GM21825 (cell line): Measurements from ENCODE around the gene KIR3DL2.
"Not testable (repeated sequence)": the region's sequence is repeated elsewhere in the genome, so short reads cannot be mapped to it uniquely, and the experiment has no call there.

Source experiments
- ATAC-seq: cut with Tn5 transposase; IDR thresholded peaks from one replicate; pipeline ENCODE4 v1.9.1; 2021; ENCODE audit warnings: mild to moderate bottlenecking, moderate library complexity; ENCODE audit not compliant: unreplicated experiment

The KIR3DL2 gene

DNA sequence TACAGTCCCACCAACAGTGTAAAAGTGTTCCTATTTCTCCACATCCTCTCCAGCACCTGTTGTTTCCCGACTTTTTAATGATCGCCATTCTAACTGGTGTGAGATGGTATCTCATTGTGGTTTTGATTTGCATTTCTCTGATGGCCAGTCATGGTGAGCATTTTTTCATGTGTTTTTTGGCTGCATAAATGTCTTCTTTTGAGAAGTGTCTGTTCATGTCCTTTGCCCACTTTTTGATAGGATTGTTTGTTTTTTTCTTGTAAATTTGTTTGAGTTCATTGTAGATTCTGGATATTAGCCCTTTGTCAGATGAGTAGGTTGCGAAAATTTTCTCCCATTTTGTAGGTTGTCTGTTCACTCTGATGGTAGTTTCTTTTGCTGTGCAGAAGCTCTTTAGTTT is 13.2 kb downstream of the KIR3DL2 start:
- ATAC-seq: not testable (repeated sequence)

DNA sequence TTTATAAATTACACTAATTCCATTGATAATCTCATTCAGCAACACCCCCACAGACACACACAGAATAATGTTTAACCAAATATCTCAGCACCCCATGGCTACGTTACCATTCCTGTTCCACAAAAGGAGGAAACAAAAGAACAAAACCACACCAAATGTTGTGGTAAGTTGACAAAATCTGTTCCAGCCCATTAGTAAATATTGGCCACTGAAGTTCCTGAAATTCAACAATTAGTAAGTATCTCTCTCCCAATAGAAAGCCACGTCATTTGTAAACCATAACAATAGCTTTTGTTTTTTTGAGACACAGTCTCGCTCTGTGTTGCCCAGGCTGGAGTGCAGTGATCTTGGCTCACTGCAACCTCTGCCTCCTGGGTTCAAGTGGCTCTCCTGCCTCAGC is 21.5 kb downstream of the KIR3DL2 start:
- ATAC-seq: no peak

GRCh38 chr19:54873990-54874389 is 23.7 kb downstream of the KIR3DL2 start, which contains the start of gene FCAR:
Gene FCAR (plus strand): TSS chr19:54874235. CDS start chr19:54874290, 55 bp downstream.
- ATAC-seq: no peak

DNA sequence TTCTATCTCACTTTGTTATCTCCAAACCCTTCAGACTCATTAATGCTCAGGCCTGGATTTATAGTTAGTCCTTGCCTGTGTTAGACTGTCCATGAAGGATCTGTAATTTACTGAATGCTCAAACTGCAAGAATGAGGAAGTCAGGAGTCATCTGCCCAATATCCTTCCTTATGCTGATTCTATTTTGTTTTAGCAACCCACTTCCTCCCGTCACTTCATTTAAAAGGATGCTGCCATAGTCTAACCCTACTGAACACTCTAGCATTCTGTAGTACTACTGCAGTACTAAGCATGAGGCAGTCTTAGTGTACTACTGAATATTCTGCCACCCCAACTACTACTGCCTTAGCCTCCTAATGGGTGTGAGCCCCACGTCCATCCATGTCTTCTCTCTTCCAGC is 25.3 kb downstream of the KIR3DL2 start:
- ATAC-seq: no peak

- no peak for ATAC-seq
These were observed 27.2 kb downstream of the KIR3DL2 start for GRCh38 chr19:54877471-54877870.

GRCh38 chr19:54881884-54882283 is 31.6 kb downstream of the KIR3DL2 start:
- ATAC-seq: no peak

DNA sequence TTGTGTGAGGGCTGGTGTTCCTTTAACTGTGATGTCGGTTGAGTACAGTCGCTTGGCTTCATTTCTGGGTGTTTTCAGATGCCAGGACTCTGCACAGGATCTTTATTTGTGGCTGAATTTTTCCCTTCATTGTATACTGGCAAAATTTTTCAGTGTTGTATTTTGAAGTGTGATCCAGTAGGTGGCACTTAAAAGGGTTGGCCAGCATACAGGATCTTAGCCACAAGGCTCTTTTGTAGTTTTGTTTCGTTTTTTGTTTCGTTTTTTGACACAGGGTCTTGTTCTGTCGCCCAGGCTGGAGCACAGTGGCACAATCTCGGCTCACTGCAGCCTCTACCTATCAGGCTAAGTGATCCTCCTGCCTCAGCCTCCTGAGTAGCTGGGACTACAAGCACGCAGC is 32.5 kb downstream of the KIR3DL2 start:
- no peak for ATAC-seq

GRCh38 chr19:54883228-54883627 is 33.0 kb downstream of the KIR3DL2 start:
- no peak for ATAC-seq

GRCh38 chr19:54888239-54888638 is 38.0 kb downstream of the KIR3DL2 start:
- ATAC-seq: no peak

GRCh38 chr19:54889566-54889965 is 39.3 kb downstream of the KIR3DL2 start:
- no peak for ATAC-seq

DNA sequence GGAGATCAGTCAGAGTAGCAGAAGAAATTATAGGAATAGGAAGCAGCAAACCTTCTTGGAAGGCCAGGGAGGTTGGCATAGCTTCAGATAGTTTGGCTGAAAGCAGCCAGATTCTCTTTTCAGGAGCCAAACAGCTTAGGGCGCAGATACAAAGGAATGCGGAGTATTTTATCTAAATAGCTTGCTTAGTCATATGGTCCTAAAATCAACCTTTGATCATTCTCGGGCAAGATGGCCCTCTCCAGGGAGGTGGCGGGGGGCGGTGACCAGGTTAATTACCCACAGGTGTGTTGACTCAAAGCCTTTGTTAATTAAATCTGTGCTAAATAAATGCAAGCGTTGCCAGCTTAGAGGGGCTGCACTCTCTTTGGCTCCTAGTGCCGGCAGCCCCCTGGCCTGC is 43.2 kb downstream of the KIR3DL2 start:
- ATAC-seq: no peak

- not testable (repeated sequence) for ATAC-seq
These were observed 43.9 kb downstream of the KIR3DL2 start for GRCh38 chr19:54894106-54894505.

DNA sequence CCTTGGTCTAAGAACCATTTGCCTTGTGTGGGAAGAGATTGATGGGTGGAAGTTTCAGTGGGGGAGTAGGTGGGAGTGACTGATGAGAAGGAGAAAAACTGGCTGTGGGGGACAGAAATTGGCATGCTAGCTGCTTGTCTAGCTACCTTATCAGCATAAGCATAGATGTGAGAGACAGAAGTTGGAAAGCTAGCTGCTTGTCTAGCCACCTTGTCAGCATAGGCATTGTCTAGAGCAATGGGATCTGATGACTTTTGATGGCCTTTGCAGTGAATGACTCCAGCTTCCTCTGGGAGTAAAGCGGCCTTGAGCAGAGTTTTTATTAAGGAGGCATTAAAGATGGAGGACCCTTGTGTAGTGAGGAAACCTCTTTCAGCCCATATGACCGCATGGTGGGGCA is 45.8 kb downstream of the KIR3DL2 start:
- no peak for ATAC-seq

- ATAC-seq: not testable (repeated sequence)
These were observed 48.4 kb downstream of the KIR3DL2 start for GRCh38 chr19:54898685-54899084.

DNA sequence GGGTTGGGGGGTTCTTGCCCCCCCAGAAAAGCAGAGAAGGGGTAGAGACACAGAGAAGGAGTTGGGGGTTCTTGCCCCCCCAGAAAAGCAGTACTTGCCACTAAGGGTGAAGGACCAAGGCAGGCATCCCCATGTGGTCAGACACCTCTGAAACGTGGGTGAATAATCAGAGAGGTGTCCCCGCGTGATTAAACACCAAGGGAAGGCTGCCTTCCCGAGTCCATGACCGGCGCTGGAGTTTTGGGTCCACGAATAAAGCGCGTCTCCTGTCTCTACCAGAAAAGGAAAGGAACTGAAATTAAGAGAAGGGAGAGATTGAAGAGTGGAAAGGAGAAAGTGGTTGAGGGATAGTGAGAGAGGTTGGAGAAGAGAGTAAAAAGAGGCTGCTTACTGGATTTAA is 49.4 kb downstream of the KIR3DL2 start:
- not testable (repeated sequence) for ATAC-seq

GRCh38 chr19:54901153-54901552 is 50.9 kb downstream of the KIR3DL2 start:
- ATAC-seq: not testable (repeated sequence)

DNA sequence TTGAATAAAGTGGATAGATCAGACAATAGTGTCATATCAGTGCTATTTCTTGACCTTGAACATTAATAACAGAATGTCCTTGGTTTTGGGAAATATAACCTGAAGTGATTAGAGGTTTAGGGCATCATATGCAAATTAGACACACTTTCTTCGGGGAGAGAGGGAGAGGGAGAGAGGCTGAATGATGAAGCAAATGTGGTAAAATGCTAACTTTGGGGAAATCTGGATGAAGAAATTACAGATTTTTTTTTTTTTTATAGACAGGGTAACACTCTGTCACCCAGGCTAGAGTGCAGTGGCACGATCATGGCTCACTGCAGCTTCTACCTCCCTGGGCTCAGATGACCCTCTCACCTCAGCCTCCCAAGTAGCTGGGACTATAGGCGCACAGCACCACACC is 51.8 kb downstream of the KIR3DL2 start:
- no peak for ATAC-seq

GRCh38 chr19:54903303-54903702 is 53.1 kb downstream of the KIR3DL2 start:
- ATAC-seq: no peak

GRCh38 chr19:54904261-54904660 is 54.0 kb downstream of the KIR3DL2 start:
- ATAC-seq: not testable (repeated sequence)

- no peak for ATAC-seq
These were observed 55.2 kb downstream of the KIR3DL2 start for GRCh38 chr19:54905421-54905802.

- no peak for ATAC-seq
These were observed 55.7 kb downstream of the KIR3DL2 start, which contains the start of gene NCR1 for GRCh38 chr19:54905803-54906511. Gene NCR1 (plus strand): TSS chr19:54906148. CDS start chr19:54906188, 40 bp downstream.

GRCh38 chr19:54906819-54907218 is 56.6 kb downstream of the KIR3DL2 start:
- ATAC-seq: no peak

GRCh38 chr19:54907899-54908298 is 57.7 kb downstream of the KIR3DL2 start:
- not testable (repeated sequence) for ATAC-seq
